ENCODE data around the gene HOXD13.

DNA sequence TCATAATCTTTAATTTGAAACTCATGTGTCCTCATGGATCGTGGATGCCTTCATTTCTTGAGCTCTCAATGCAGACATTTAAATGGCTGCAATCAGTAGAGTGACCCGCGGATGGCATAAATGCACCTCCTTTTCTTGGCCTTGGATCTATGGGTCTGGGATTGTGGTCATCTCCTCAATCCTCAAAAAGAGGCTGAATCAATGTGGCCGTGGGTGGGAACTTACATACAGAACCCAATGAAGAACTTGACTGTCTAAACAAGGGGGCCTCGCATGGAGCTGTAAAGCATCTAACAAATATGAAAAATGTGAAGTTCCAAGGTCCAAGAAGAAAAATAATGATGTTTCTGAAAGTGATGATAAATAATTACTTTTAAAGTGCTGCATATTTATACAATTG, 2.9 kb downstream of the HOXD13 start:
- TF ChIP-seq, protein P1, sequence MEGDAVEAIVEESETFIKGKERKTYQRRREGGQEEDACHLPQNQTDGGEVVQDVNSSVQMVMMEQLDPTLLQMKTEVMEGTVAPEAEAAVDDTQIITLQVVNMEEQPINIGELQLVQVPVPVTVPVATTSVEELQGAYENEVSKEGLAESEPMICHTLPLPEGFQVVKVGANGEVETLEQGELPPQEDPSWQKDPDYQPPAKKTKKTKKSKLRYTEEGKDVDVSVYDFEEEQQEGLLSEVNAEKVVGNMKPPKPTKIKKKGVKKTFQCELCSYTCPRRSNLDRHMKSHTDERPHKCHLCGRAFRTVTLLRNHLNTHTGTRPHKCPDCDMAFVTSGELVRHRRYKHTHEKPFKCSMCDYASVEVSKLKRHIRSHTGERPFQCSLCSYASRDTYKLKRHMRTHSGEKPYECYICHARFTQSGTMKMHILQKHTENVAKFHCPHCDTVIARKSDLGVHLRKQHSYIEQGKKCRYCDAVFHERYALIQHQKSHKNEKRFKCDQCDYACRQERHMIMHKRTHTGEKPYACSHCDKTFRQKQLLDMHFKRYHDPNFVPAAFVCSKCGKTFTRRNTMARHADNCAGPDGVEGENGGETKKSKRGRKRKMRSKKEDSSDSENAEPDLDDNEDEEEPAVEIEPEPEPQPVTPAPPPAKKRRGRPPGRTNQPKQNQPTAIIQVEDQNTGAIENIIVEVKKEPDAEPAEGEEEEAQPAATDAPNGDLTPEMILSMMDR (IDR thresholded peaks at IDR 0.05; ENCODE audit: low read length), result no peak
- TF ChIP-seq EZH2phosphoT487 (IDR thresholded peaks at IDR 0.05; ENCODE audit: low read length), result no peak

Measured in MM.1S (cell line).